ENCODE measurements around the gene C19orf12.

- peak in 1 of 6 experiments; percentile 39 for TF ChIP-seq CTCF (IDR thresholded peaks at IDR 0.05)
- no peak for TF ChIP-seq EP300 (IDR thresholded peaks at IDR 0.05)
- no peak for TF ChIP-seq POLR2A (IDR thresholded peaks at IDR 0.05)
These were observed 50.3 kb downstream of the C19orf12 start for GRCh38 chr19:29664753-29665214.

All from upper lobe of left lung (tissue), 4 donors.